ENCODE results near the gene WIPF2.

GRCh38 chr17:40243761-40244160 is 24.7 kb downstream of the WIPF2 start:
- TF ChIP-seq ZNF169 (tag by site-specific recombination; IDR thresholded peaks at IDR 0.05) (no peak), CTCF (tag by site-specific recombination; IDR thresholded peaks at IDR 0.05) (no peak), ZNF280D (tag by site-specific recombination; IDR thresholded peaks at IDR 0.05) (no peak), ZBTB10 (tag by site-specific recombination; IDR thresholded peaks at IDR 0.05) (no peak), ZSCAN23 (tag by site-specific recombination; IDR thresholded peaks at IDR 0.05) (no peak), ZNF791 (tag by site-specific recombination; IDR thresholded peaks at IDR 0.05) (no peak), SCRT2 (tag by site-specific recombination; IDR thresholded peaks at IDR 0.05) (no peak), ZNF530 (tag by site-specific recombination; IDR thresholded peaks at IDR 0.05; ENCODE audit: low read depth) (no peak), ZBTB21 (tag by site-specific recombination; IDR thresholded peaks at IDR 0.05) (no peak), ZNF23 (tag by site-specific recombination; IDR thresholded peaks at IDR 0.05; ENCODE audit: borderline replicate concordance) (no peak), PRDM1 (tag by site-specific recombination; IDR thresholded peaks at IDR 0.05) (no peak)
